Measurements from ENCODE around the gene ITPKA. TPM values are rescaled to one million over a fixed set of nuclear protein-coding genes. Genes with fewer than 3 reads are reported as not detected.

The ITPKA gene
- total RNA-seq, 4 donors from 2014 or later = 0.34 to 1.5 TPM; not detected in 2

- no peak for TF ChIP-seq CTCF (IDR thresholded peaks at IDR 0.05; ENCODE audit: low read depth)
Measured at GRCh38 chr15:41484937-41485625, 8.6 kb upstream of the ITPKA start.

- TF ChIP-seq CTCF (IDR thresholded peaks at IDR 0.05; ENCODE audit: low read depth) = no peak
Measured at GRCh38 chr15:41486286-41486685, 7.4 kb upstream of the ITPKA start.

GRCh38 chr15:41487381-41487780 is 6.3 kb upstream of the ITPKA start:
- TF ChIP-seq CTCF (IDR thresholded peaks at IDR 0.05; ENCODE audit: low read depth) = no peak

- no peak for TF ChIP-seq CTCF (IDR thresholded peaks at IDR 0.05; ENCODE audit: low read depth)
Measured at GRCh38 chr15:41487802-41488201, 5.9 kb upstream of the ITPKA start.

- no peak for TF ChIP-seq CTCF (IDR thresholded peaks at IDR 0.05; ENCODE audit: low read depth)
Measured at GRCh38 chr15:41489641-41490040, 4.0 kb upstream of the ITPKA start.

GRCh38 chr15:41490355-41490754 is 3.3 kb upstream of the ITPKA start:
- TF ChIP-seq CTCF (IDR thresholded peaks at IDR 0.05; ENCODE audit: low read depth) = no peak

GRCh38 chr15:41491889-41492288 is 1.8 kb upstream of the ITPKA start:
- no peak for TF ChIP-seq CTCF (IDR thresholded peaks at IDR 0.05; ENCODE audit: low read depth)

All from subcutaneous adipose tissue (tissue), 4 donors.